HG03460 (cell line): ENCODE data around the gene LHFPL3.

Experiments used
- ATAC-seq: cut with Tn5 transposase; IDR thresholded peaks from one replicate; pipeline ENCODE4 v1.9.1; 2021; ENCODE audit not compliant: unreplicated experiment

The LHFPL3 gene

GRCh38 chr7:104794589-104794988 lies 466.2 kb downstream of the LHFPL3 start:
- ATAC-seq: no peak

GRCh38 chr7:104795086-104795485 lies 466.7 kb downstream of the LHFPL3 start:
- no peak for ATAC-seq

- no peak for ATAC-seq
Measured at GRCh38 chr7:104795616-104796398, 467.4 kb downstream of the LHFPL3 start.

- ATAC-seq: no peak
Measured at GRCh38 chr7:104800307-104800706, 471.9 kb downstream of the LHFPL3 start.

- no peak for ATAC-seq
Measured at GRCh38 chr7:104801022-104801421, 472.6 kb downstream of the LHFPL3 start.

GRCh38 chr7:104803931-104804330 lies 475.5 kb downstream of the LHFPL3 start:
- ATAC-seq: no peak

- ATAC-seq: no peak
Measured at GRCh38 chr7:104804696-104805095, 476.3 kb downstream of the LHFPL3 start.

GRCh38 chr7:104805449-104806317 lies 477.3 kb downstream of the LHFPL3 start:
- no peak for ATAC-seq

- no peak for ATAC-seq
Measured at GRCh38 chr7:104807671-104808070, 479.3 kb downstream of the LHFPL3 start.

- no peak for ATAC-seq
Measured at GRCh38 chr7:104809906-104810305, 481.5 kb downstream of the LHFPL3 start.

GRCh38 chr7:104814126-104814525 lies 485.7 kb downstream of the LHFPL3 start:
- ATAC-seq: no peak

- no peak for ATAC-seq
Measured at GRCh38 chr7:104814671-104815400, 486.4 kb downstream of the LHFPL3 start.

- no peak for ATAC-seq
Measured at GRCh38 chr7:104816537-104816936, 488.1 kb downstream of the LHFPL3 start.

- no peak for ATAC-seq
Measured at GRCh38 chr7:104818961-104819880, 490.8 kb downstream of the LHFPL3 start.

GRCh38 chr7:104820836-104821535 lies 492.6 kb downstream of the LHFPL3 start:
- ATAC-seq: no peak

GRCh38 chr7:104823177-104823576 lies 494.8 kb downstream of the LHFPL3 start:
- no peak for ATAC-seq

GRCh38 chr7:104825099-104825498 lies 496.7 kb downstream of the LHFPL3 start:
- ATAC-seq: no peak

GRCh38 chr7:104826135-104826534 lies 497.7 kb downstream of the LHFPL3 start:
- ATAC-seq: no peak

- ATAC-seq: no peak
Measured at GRCh38 chr7:104836976-104837375, 508.6 kb downstream of the LHFPL3 start.
